C4-2B (cell line): ENCODE data around the gene TOB1.

Source experiments
- CTCF ChIP-seq: fragments of 450-650 bp; conservative IDR thresholded peaks from 2 replicates; pipeline ENCODE4 v1.5.1; 2017; ENCODE audit warnings: mild to moderate bottlenecking
- ZFX ChIP-seq: fragments of 450-650 bp; IDR thresholded peaks from 2 replicates; pipeline ENCODE4 v1.6.1; 2017

GRCh38 chr17:50903604-50904517, 37.7 kb upstream of the TOB1 start:
- TF ChIP-seq CTCF (no peak), ZFX (no peak)
